NCI-H345 (cell line): ENCODE data around the gene IFNL3.
A peak's percentile ranks its signal among the peaks of the same experiment; 100 is the strongest.
"Not testable (repeated sequence)": the region's sequence is repeated elsewhere in the genome, so short reads cannot be mapped to it uniquely, and the experiment has no call there.

Source experiments
- DNase-seq: peaks from one replicate; lab custom pipeline; 2025; lab: John Stamatoyannopoulos, UW

IFNL3 gene

GRCh38 chr19:39218230-39219007 lies 26.4 kb downstream of the IFNL3 start:
- DNase-seq: peak; percentile 77

- no peak for DNase-seq
Measured at GRCh38 chr19:39217094-39217493, 27.7 kb downstream of the IFNL3 start.

GRCh38 chr19:39215323-39215722 lies 29.5 kb downstream of the IFNL3 start:
- DNase-seq: not testable (repeated sequence)

- DNase-seq: peak; percentile 35
Measured at GRCh38 chr19:39212375-39212742, 32.4 kb downstream of the IFNL3 start.

- DNase-seq: no peak
Measured at GRCh38 chr19:39211731-39212374, 33.0 kb downstream of the IFNL3 start.

- no peak for DNase-seq
Measured at GRCh38 chr19:39209196-39209595, 35.6 kb downstream of the IFNL3 start.

- no peak for DNase-seq
Measured at GRCh38 chr19:39208175-39208795, 36.5 kb downstream of the IFNL3 start.

GRCh38 chr19:39207293-39207836 lies 37.4 kb downstream of the IFNL3 start:
- DNase-seq: no peak

GRCh38 chr19:39206122-39206521 lies 38.7 kb downstream of the IFNL3 start:
- DNase-seq: no peak

GRCh38 chr19:39205449-39205764 lies 39.4 kb downstream of the IFNL3 start:
- no peak for DNase-seq

GRCh38 chr19:39203372-39204341 lies 41.1 kb downstream of the IFNL3 start, which contains the start of gene SYCN:
SYCN (minus strand) TSS chr19:39204263; CDS start chr19:39204254, 9 bp downstream.
- DNase-seq: no peak

- no peak for DNase-seq
Measured at GRCh38 chr19:39202998-39203355, 41.8 kb downstream of the IFNL3 start.

- no peak for DNase-seq
Measured at GRCh38 chr19:39200803-39201115, 44.0 kb downstream of the IFNL3 start.

GRCh38 chr19:39200066-39200802 lies 44.6 kb downstream of the IFNL3 start:
- DNase-seq: no peak

GRCh38 chr19:39199025-39199424 lies 45.8 kb downstream of the IFNL3 start:
- DNase-seq: no peak

GRCh38 chr19:39197808-39198207 lies 47.0 kb downstream of the IFNL3 start:
- DNase-seq: no peak

GRCh38 chr19:39196860-39197562 lies 47.8 kb downstream of the IFNL3 start, which contains the start of gene NCCRP1:
NCCRP1 (plus strand) TSS chr19:39196964; CDS start chr19:39196983, 19 bp downstream.
- peak; percentile 43 for DNase-seq

GRCh38 chr19:39196320-39196719 lies 48.5 kb downstream of the IFNL3 start:
- DNase-seq: no peak

GRCh38 chr19:39195755-39196154 lies 49.1 kb downstream of the IFNL3 start:
- DNase-seq: peak; percentile 17

- peak; percentile 46 for DNase-seq
Measured at GRCh38 chr19:39194832-39195542, 49.8 kb downstream of the IFNL3 start.
